ENCODE results near the gene GNG10. TPM values are rescaled to one million over a fixed set of nuclear protein-coding genes. Genes with fewer than 3 reads are reported as not detected.

Gene GNG10
- total RNA-seq, 2 donors from 2014 or later: 5.9 to 16.6 TPM

- no peak overlapping the region for H3K4me3 ChIP-seq
- H3K36me3 ChIP-seq (replicated peaks in 1 of 2; ENCODE audit: insufficient read depth in 1 of 2, low read depth in 2 of 2): no peaks in the 10 kb centered on the region
- no peak overlapping the region for H3K27ac ChIP-seq
- intact Hi-C loops (cut with DNase I): no loop called here
- WGBS, 2 donors: 70 to 82% methylated on average over 2 of the region's 2 CpGs
- no peaks in the 10 kb centered on the region for H3K27me3 ChIP-seq
- TF ChIP-seq POLR2A (IDR thresholded peaks at IDR 0.05): no peak
- H3K4me1 ChIP-seq: no peaks in the 10 kb centered on the region
- H3K9me3 ChIP-seq: no peaks in the 10 kb centered on the region
- ATAC-seq (no peak), DNase-seq (no peak)
Measured at GRCh38 chr9:111704503-111704902, 43.1 kb downstream of the GNG10 start.

- no peak for DNase-seq
- 95 to 97% methylated on average over 3 of the region's 3 CpGs for WGBS, 2 donors
- TF ChIP-seq POLR2A (IDR thresholded peaks at IDR 0.05): no peak
- TF ChIP-seq, protein P1, sequence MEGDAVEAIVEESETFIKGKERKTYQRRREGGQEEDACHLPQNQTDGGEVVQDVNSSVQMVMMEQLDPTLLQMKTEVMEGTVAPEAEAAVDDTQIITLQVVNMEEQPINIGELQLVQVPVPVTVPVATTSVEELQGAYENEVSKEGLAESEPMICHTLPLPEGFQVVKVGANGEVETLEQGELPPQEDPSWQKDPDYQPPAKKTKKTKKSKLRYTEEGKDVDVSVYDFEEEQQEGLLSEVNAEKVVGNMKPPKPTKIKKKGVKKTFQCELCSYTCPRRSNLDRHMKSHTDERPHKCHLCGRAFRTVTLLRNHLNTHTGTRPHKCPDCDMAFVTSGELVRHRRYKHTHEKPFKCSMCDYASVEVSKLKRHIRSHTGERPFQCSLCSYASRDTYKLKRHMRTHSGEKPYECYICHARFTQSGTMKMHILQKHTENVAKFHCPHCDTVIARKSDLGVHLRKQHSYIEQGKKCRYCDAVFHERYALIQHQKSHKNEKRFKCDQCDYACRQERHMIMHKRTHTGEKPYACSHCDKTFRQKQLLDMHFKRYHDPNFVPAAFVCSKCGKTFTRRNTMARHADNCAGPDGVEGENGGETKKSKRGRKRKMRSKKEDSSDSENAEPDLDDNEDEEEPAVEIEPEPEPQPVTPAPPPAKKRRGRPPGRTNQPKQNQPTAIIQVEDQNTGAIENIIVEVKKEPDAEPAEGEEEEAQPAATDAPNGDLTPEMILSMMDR (IDR thresholded peaks at IDR 0.05): no peak
- Histone ChIP-seq H3K36me3 (replicated peaks in 1 of 2; ENCODE audit: insufficient read depth in 1 of 2, low read depth in 2 of 2) (no peaks in the 10 kb centered on the region), H3K27ac (no peak overlapping the region), H3K4me3 (no peak overlapping the region), H3K9me3 (no peaks in the 10 kb centered on the region), H3K4me1 (no peaks in the 10 kb centered on the region), H3K27me3 (no peaks in the 10 kb centered on the region)
- intact Hi-C loops (cut with DNase I): no loop called here
- ATAC-seq: no peak
Measured at GRCh38 chr9:111711548-111711947, 50.1 kb downstream of the GNG10 start.

DNA sequence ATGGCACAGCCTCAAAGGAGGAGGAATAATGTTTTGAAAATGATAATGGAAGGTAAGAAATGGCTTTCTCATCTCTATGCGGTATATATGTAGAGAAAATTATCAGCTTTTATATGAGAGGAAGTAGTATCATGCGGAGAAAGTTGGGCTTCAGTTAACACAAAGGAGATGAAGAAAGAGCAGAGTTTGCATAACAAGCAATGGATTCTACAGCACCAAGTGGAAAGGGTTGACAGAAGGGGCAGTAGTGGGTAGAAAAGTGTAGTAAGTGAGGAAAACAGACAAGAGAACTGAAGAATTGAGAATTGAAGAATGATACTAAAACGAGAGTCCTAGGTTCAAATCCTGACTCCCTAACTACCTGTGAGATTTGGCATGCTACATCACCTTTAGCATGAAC, 51.0 kb downstream of the GNG10 start:
- Histone ChIP-seq H3K27ac (no peak overlapping the region), H3K27me3 (no peaks in the 10 kb centered on the region), H3K36me3 (replicated peaks in 1 of 2; ENCODE audit: insufficient read depth in 1 of 2, low read depth in 2 of 2) (no peaks in the 10 kb centered on the region), H3K9me3 (no peaks in the 10 kb centered on the region), H3K4me1 (no peaks in the 10 kb centered on the region), H3K4me3 (no peak overlapping the region)
- WGBS, 2 donors: 76 to 77% methylated on average over 3 of the region's 3 CpGs
- ATAC-seq (no peak), DNase-seq (no peak)
- TF ChIP-seq POLR2A (IDR thresholded peaks at IDR 0.05): no peak
- TF ChIP-seq, protein P1 (IDR thresholded peaks at IDR 0.05): no peak
- intact Hi-C loops (cut with DNase I): no loop called here

DNA sequence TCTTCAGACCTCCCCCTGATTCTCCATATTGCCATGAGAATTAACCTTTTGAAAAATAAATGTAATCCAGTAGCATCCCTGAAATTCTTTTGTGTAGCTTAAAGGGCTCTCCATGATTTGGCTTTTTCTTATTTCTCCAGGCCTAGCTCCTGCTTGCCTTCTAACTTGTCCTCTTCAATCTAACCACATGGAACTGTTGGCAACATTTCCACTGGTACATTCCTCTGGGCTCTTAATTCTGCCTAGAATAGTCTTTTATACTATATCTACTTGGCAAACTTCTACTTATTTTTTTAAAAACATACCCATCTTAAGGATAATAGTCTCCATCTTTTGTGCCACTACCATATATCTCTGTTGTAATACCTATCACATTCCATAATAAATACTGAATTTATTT, 54.1 kb downstream of the GNG10 start:
- intact Hi-C loops (cut with DNase I): no loop called here
- no peak for DNase-seq
- TF ChIP-seq, protein P1 (IDR thresholded peaks at IDR 0.05): no peak
- TF ChIP-seq POLR2A (IDR thresholded peaks at IDR 0.05): no peak
- Histone ChIP-seq H3K4me3 (no peak overlapping the region), H3K27ac (no peak overlapping the region), H3K36me3 (replicated peaks in 1 of 2; ENCODE audit: insufficient read depth in 1 of 2, low read depth in 2 of 2) (no peaks in the 10 kb centered on the region), H3K4me1 (peaks cover 11% of the 10 kb centered on the region), H3K27me3 (no peaks in the 10 kb centered on the region), H3K9me3 (no peaks in the 10 kb centered on the region)
- no peak for ATAC-seq

- Histone ChIP-seq H3K4me3 (no peak overlapping the region), H3K4me1 (peaks cover 11% of the 10 kb centered on the region), H3K36me3 (replicated peaks in 1 of 2; ENCODE audit: insufficient read depth in 1 of 2, low read depth in 2 of 2) (no peaks in the 10 kb centered on the region), H3K27ac (no peak overlapping the region), H3K27me3 (no peaks in the 10 kb centered on the region), H3K9me3 (no peaks in the 10 kb centered on the region)
- TF ChIP-seq POLR2A (IDR thresholded peaks at IDR 0.05): no peak
- TF ChIP-seq, protein P1 (IDR thresholded peaks at IDR 0.05): no peak
- no peak for DNase-seq
- ATAC-seq: no peak
- intact Hi-C loops (cut with DNase I): no loop called here
- 96% methylated on average over 2 of the region's 2 CpGs for WGBS, 2 donors
Measured at GRCh38 chr9:111719541-111719940, 58.1 kb downstream of the GNG10 start.

Other genes starting within 250 kb of the GNG10 start
- 10 to 100 TPM; 35.3 to 57.6 TPM for gene ECPAS, start 177.2 kb upstream of the GNG10 start, total RNA-seq
- gene ZNF483, start 136.4 kb upstream of the GNG10 start, total RNA-seq: 1 to 10 TPM; 6.7 to 8.6 TPM
- gene PTGR1, start 62.0 kb upstream of the GNG10 start, total RNA-seq: 10 to 100 TPM in 1 of 2 donors, 1 to 10 TPM in 1; 8.2 to 18.9 TPM
- gene DNAJC25, start 30.3 kb upstream of the GNG10 start, total RNA-seq: 10 to 100 TPM in 1 of 2 donors, 1 to 10 TPM in 1; 4.2 to 21.1 TPM
- gene SHOC1, start 133.3 kb downstream of the GNG10 start, total RNA-seq: under 1 TPM in 1 of 2 donors, not detected in 1; 0.26 TPM
- 10 to 100 TPM; 17.1 to 26.2 TPM for gene UGCG, start 235.2 kb downstream of the GNG10 start, total RNA-seq

Data from body of pancreas (tissue), 4 donors.